IgD-negative memory B cell (primary cell): ENCODE results near the gene EGLN1. TPM values are rescaled to one million over a fixed set of nuclear protein-coding genes. Genes with fewer than 3 reads are reported as not detected.

ENCODE experiments used
- H3K27ac Mint-ChIP-seq, 3 donors: one replicate each; pipeline ENCODE4 v1.8.0; 2020 to 2022; ENCODE audit warnings: mild to moderate bottlenecking in 3 of 3, mixed read lengths in 3 of 3, moderate library complexity in 1 of 3
- H3K27me3 Mint-ChIP-seq: one replicate; pipeline ENCODE4 v1.8.0; 2021; ENCODE audit warnings: mixed read lengths
- H3K36me3 Mint-ChIP-seq: one replicate; pipeline ENCODE4 v1.8.0; 2020; ENCODE audit warnings: mild to moderate bottlenecking, mixed read lengths
- H3K4me1 Mint-ChIP-seq, 3 donors: one replicate each; pipeline ENCODE4 v1.8.0; 2020 to 2022; ENCODE audit warnings: mixed read lengths in 3 of 3, mild to moderate bottlenecking in 1 of 3
- H3K4me3 Mint-ChIP-seq, 4 donors: one replicate each; pipeline ENCODE4 v1.8.0; 2020 to 2022; ENCODE audit warnings: mild to moderate bottlenecking in 4 of 4, mixed read lengths in 4 of 4, moderate library complexity in 3 of 4
- H3K9me3 Mint-ChIP-seq, 3 donors: one replicate each; pipeline ENCODE4 v1.8.0; 2020 to 2021; ENCODE audit warnings: mixed read lengths in 3 of 3, mild to moderate bottlenecking in 1 of 3
- polyA plus RNA-seq: library from polyadenylated mRNA; unstranded; fragments of 300-500 nt; fragmentation: Illumina TruSeq; gene quantifications from one replicate; pipeline ENCODE4 v1.2.3, GENCODE V29; 2021

The EGLN1 gene
- polyA plus RNA-seq, 1 donor from 2014 or later, result 32.8 TPM

DNA sequence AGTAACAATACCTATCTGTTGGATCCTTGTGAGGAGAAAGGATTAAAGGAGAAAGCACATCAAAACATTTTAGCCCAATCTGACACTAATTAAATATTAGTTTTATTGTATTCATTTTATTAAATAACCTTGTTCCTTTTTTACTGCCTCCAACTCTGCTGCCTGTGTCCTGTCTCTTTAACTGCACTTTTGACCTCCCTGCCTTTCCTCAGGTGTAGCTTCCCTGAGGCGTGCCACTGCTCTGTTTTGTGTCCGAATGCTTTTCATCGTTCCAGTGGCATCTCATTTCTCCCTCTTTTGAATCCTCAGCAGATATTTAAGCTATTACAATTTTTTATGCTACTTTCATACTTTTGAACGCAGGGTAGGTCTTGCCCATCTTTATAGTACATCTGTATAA lies 73.6 kb downstream of the EGLN1 start:
- Mint-ChIP-seq H3K36me3 (peaks cover 2% of the 10 kb centered on the region), H3K4me3 (no peak overlapping the region), H3K27me3 (no peaks in the 10 kb centered on the region)

DNA sequence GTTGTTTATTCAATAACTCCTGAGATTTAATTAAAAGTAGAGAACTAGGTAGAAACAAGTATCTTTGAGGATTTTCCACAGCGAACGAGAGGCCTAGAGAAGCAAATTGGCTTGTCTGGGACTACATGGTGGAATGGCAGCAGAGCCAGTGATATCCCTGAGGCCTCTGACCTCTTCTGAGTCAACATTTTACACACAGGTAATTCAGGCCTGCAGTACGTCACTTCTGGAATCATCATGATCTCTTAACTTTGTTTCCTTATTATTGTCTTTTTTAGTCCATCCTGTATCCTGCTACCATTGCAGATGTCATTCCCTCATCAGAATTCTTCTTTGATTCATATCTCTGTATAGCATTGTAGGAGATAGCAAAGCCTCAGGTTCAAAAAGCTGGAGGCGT lies 74.1 kb downstream of the EGLN1 start:
- Mint-ChIP-seq H3K36me3 (peaks cover 2% of the 10 kb centered on the region), H3K27me3 (no peaks in the 10 kb centered on the region), H3K27ac (no peak overlapping the region)

More for the DNA sequence above, 73.6 kb downstream of the EGLN1 start:
- Mint-ChIP-seq H3K4me1 (peaks cover 0 to 6% (median 0%) of the 10 kb centered on the region in 3 donors), H3K27ac (no peak overlapping the region), H3K9me3 (no peaks in the 10 kb centered on the region)

DNA sequence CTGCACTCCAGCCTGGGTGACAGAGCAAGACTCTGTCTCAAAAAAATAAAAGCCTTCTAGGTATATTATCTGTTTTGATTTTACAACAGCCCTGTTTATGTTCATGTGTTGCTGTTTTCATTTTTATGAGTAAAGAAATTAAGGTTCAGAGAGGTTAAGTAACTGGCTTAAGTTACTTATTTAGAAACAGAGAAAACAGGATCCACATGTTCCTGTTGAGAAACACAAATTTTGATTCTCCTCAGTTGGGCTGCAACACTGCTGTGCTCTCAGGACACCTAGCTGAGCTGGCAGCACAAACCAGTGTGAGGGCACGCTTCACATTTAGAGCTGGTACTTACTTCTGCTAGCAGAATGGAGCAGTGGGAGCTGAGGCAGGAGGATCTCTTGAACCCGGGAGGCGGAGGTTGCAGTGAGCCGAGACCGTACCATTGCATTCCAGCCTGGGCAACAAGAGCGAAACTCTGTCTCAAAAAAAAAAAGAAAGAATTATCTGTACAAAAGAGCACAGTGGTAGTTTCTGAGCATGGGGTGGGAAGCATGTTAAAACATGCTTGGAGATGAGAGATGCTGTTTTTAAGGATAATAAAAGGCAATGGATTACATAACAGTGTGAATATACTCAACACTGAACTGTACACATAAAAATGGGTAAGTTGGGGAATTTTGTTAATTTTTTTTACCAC lies 81.6 kb downstream of the EGLN1 start:
- peaks cover 20 to 41% (median 32%) of the 10 kb centered on the region in 3 donors for H3K4me1 Mint-ChIP-seq
- no peaks in the 10 kb centered on the region for H3K9me3 Mint-ChIP-seq
- H3K27ac Mint-ChIP-seq, result no peak overlapping the region
- peak overlapping the region in 1 of 4 donors; percentile 59 for H3K4me3 Mint-ChIP-seq
- H3K27me3 Mint-ChIP-seq, result no peaks in the 10 kb centered on the region
- H3K36me3 Mint-ChIP-seq, result peaks cover 6% of the 10 kb centered on the region

More for the DNA sequence above, 74.1 kb downstream of the EGLN1 start:
- Mint-ChIP-seq H3K9me3 (no peaks in the 10 kb centered on the region), H3K4me3 (no peak overlapping the region), H3K4me1 (peaks cover 0 to 6% (median under 1%) of the 10 kb centered on the region in 3 donors)

DNA sequence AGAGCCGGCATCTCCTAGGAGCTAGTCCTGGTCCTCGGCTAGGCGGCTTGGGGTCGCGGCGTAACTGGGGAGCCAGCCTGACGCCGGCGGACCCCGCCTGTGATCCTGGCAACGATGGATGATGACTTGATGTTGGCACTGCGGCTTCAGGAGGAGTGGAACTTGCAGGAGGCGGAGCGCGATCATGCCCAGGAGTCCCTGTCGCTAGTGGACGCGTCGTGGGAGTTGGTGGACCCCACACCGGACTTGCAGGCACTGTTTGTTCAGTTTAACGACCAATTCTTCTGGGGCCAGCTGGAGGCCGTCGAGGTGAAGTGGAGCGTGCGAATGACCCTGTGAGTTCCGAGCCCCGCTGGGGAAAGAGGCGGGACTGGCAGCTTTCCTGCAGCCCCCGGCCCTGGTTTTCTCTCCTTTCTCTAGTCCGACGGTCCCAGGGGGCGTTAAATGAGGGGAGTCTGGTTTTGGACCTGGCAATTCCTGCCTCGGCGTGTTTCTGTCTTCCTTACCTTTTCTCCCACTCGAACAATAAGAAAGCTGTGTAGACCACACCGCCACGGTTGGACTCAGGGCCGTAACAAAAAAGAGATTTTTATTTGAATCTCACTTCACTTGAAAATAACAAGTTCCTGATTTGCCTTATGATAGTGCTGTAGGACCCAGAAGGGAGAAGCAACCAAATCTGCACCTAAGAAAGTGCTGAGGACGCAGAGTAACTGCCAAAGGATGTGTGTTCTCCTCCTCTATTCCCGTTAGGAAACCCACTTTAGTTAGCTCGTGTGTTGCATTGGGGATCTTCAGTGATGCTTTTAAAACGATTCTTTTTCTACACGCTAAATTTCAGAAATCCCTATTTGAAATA lies 83.6 kb downstream of the EGLN1 start, which contains the start of gene SPRTN:
TSS of gene SPRTN (plus strand) at position 24 of the 859 bp plus-strand sequence. CDS start at position 115, 91 bp downstream.
- peak within 1 kb of the TSS; percentile 95 to 100 (median 100) for H3K27ac Mint-ChIP-seq
- peaks cover 5% of the 10 kb centered on the region for H3K36me3 Mint-ChIP-seq
- H3K4me1 Mint-ChIP-seq, result peaks cover 30 to 48% (median 45%) of the 10 kb centered on the region in 3 donors
- no peaks in the 10 kb centered on the region for H3K9me3 Mint-ChIP-seq
- no peaks in the 10 kb centered on the region for H3K27me3 Mint-ChIP-seq
- peak within 1 kb of the TSS; percentile 97 to 100 (median 100) for H3K4me3 Mint-ChIP-seq

DNA sequence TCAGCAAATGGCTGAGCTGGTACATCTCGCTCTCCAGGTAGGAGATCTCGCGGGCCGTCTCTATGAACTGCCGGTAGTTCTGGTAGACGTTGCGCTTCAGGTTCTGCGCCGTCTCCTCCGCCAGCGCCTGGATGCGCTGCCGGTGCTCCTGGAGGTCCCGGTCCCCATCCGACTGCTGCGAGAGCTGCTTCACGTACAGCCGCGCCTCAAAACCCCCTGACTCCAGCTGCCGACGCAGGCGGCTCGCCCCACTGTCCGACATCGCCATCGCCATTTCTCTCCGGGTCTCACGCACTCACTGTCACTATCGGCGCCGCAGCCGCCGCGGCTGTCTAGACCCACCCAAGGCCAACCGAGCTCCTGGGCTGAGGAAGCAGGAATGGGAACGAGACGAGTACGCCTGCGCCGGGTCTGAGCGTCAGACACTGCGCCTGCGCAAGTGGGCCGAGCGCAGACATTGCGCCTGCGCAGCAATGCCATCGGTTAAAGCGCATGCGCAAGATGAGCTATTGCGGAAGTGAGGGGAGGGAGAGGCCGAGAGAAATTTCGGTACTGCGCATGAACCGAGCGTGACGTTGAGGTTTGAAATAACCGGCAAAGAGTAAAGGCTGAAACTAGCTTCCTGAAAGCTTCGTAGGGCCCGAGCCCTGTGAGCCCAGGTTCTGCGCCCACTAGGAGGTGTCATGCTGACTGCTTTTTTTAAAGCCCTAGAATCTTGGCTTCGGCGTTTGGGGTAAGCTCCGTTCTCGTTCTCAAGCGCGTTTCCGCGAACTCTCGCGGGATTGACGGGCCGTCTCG lies 84.4 kb downstream of the EGLN1 start, which contains the start of gene EXOC8:
TSS of gene EXOC8 (minus strand) at position 381 of the 798 bp plus-strand sequence. CDS start at position 274, 107 bp downstream.
- Mint-ChIP-seq H3K9me3 (no peaks in the 10 kb centered on the region), H3K27me3 (no peaks in the 10 kb centered on the region), H3K4me3 (peak within 1 kb of the TSS; percentile 97 to 100 (median 100)), H3K4me1 (peaks cover 35 to 54% (median 45%) of the 10 kb centered on the region in 3 donors), H3K36me3 (peaks cover 5% of the 10 kb centered on the region), H3K27ac (peak within 1 kb of the TSS; percentile 95 to 100 (median 100))

DNA sequence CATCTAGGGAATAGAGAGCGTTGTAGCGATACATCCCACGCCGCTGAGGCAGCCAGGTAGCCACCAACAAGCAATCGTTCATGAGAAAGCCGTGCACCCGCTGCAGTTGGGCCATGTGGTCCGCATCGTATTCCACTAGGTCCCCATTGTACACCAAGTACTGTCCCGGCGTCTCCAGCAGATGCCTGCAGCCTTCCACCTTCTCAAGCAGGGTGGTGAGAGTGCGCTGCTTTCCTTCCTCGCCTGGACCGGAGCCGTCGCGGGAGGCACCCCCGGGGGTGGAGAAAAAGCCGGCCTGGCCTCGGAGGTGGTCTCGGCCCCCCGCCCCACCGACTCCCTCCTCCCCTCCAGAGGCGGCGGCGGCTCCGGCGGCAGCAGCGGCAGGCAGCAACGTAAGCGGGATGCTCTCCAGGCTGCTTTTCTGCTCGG lies 85.0 kb downstream of the EGLN1 start:
- Mint-ChIP-seq H3K27ac (peak overlapping the region; percentile 95 to 100 (median 100)), H3K4me3 (peak overlapping the region; percentile 97 to 100 (median 100)), H3K27me3 (no peaks in the 10 kb centered on the region), H3K4me1 (peaks cover 35 to 54% (median 45%) of the 10 kb centered on the region in 3 donors), H3K9me3 (no peaks in the 10 kb centered on the region), H3K36me3 (peaks cover 5% of the 10 kb centered on the region)

DNA sequence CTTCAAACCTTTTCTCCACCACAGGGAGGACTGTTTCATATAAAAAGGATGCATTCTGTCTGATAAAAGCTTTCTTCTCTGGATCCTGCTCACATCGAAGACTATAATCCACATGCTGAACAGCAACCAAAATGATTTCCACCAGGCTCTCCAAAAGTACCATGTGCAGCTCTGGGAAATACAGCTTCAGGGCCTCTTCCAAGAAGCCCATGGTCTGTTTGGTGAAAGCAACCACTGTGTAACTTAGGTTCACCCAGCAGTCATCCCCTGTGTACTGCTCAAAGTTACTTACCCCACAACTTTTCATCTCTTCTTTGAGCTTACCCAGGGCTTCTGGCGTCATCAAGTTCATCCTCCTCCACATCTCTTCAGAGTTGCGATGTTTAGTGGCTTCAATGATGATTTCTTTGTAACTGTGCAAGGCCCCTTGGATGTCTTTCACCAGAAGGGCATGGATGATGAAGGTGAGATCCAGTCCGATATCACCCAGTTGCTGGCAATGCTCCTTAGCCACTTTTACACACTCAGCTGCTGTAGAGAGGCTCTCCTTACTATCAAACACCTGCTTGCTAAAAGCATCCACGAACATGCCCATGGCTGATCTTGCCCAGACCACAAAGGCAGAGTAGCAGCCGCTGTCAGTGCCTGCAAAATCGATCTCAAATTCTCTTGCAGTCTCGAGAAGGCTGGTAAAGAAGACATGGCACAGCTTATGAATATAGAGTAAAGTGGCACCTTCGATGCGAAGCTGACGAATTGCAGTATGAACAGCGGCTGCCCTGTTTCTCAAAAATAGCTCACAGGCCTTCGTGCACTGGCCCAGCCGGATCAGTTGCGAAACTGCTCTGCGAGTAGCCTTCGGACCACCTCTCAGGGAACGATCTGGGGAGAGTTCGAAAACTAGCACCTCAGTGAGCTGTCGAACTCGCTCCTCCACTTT lies 86.2 kb downstream of the EGLN1 start:
- H3K27me3 Mint-ChIP-seq, result no peaks in the 10 kb centered on the region
- H3K27ac Mint-ChIP-seq, result peak overlapping the region; percentile 19 to 100 (median 95)
- no peaks in the 10 kb centered on the region for H3K9me3 Mint-ChIP-seq

DNA sequence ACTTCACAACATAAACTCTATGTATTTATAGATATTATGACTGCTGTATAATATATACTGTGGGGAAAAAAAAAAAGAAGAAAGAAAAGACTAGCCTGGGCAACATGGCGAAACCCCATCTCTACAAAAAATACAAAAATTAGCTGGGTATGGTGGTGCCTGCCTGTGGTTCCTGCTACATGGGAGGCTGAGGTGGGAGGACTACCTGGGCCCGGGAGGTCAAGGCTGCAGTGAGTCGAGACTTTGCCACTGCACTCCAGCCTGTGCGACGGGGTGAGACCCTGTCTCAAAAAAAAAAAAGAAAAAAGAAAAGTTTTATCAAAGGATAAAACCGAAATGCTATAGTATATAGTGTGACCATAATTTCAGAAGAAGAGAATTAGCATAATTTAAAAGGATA lies 87.1 kb downstream of the EGLN1 start:
- H3K9me3 Mint-ChIP-seq, result no peaks in the 10 kb centered on the region
- peak overlapping the region in 1 of 3 donors; percentile 95 for H3K27ac Mint-ChIP-seq
- H3K27me3 Mint-ChIP-seq, result no peaks in the 10 kb centered on the region
- H3K4me3 Mint-ChIP-seq, result peak overlapping the region; percentile 8 to 100 (median 74)
- H3K36me3 Mint-ChIP-seq, result peaks cover 8% of the 10 kb centered on the region
- H3K4me1 Mint-ChIP-seq, result peaks cover 38 to 56% (median 48%) of the 10 kb centered on the region in 3 donors

More for the DNA sequence above, 86.2 kb downstream of the EGLN1 start:
- Mint-ChIP-seq H3K4me1 (peaks cover 34 to 51% (median 46%) of the 10 kb centered on the region in 3 donors), H3K4me3 (peak overlapping the region; percentile 97 to 100 (median 100)), H3K36me3 (peaks cover 3% of the 10 kb centered on the region)

DNA sequence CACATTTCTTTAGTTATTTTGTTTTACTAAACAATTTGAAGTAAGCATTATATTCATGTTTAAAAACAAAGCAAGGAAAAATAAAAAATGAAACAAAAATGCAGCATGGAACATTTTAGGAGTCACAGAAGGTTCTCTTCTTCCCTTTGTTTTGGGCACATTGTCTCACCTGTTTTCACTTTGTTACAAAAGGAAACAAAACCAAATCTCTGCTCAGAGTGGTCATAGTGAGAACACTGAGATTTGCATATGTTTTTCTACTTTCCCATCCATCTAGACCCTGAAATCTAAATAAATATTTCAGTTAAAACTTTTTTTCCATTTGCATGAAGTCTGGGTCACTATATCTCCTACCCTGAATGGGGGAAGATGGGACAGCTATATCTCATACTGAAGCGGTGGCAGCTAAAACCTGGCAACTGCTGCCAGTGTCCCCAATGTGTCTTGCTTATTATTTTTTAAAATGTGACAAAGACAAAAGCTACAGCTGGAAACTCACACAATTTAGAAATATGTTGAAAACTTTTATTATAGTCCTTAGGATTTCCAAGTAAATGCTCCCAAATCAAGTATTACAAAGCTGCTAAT lies 87.9 kb downstream of the EGLN1 start:
- Mint-ChIP-seq H3K4me1 (peaks cover 38 to 53% (median 46%) of the 10 kb centered on the region in 3 donors), H3K27me3 (no peaks in the 10 kb centered on the region), H3K36me3 (peaks cover 8% of the 10 kb centered on the region), H3K9me3 (no peaks in the 10 kb centered on the region), H3K4me3 (peak overlapping the region; percentile 38 to 100 (median 76)), H3K27ac (peak overlapping the region in 1 of 3 donors; percentile 95)

DNA sequence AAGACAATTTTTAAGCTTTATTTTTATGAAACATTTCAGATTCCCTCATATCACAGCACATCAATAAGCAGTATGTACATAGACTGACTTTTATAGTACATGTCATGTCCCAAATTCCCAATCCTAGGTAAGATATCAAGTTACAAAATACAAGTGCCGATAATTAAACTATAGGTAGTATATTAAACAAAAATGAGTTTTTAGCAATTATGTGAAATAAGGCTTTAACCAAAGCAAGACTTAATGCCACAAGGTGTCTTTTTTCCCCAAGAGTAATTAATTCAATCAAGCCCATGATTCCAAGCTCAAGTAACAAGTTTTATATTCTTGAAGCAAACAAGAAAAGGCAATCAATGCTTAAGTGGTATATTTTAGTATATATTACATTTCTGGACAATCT lies 89.3 kb downstream of the EGLN1 start:
- H3K9me3 Mint-ChIP-seq, result no peaks in the 10 kb centered on the region
- H3K4me1 Mint-ChIP-seq, result peaks cover 38 to 47% (median 40%) of the 10 kb centered on the region in 3 donors
- H3K36me3 Mint-ChIP-seq, result peaks cover 8% of the 10 kb centered on the region
- H3K4me3 Mint-ChIP-seq, result no peak overlapping the region
- H3K27ac Mint-ChIP-seq, result no peak overlapping the region
- H3K27me3 Mint-ChIP-seq, result no peaks in the 10 kb centered on the region

DNA sequence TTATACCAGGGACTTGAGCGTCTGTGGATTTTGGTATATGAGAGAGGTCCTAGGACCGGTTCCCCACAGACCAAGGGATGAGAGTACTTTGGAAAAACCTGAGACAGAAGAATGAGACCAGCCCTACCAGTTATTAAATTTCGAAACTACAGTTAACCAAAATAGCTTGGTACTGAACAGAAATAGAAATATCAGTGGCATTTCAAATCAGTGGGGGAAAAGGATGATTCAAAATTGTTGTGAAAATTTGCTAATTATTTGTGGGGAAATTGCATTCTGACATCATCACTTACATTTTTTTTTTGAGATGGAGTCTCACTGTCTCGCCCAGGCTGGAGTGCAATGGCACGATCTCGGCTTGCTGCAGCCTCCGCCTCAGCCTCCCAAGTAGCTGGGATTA lies 92.6 kb downstream of the EGLN1 start:
- H3K36me3 Mint-ChIP-seq, result peaks cover 5% of the 10 kb centered on the region
- no peaks in the 10 kb centered on the region for H3K27me3 Mint-ChIP-seq
- no peaks in the 10 kb centered on the region for H3K9me3 Mint-ChIP-seq
- no peak overlapping the region for H3K4me3 Mint-ChIP-seq
- peak overlapping the region in 1 of 3 donors; percentile 71 for H3K27ac Mint-ChIP-seq
- peaks cover 22 to 30% (median 23%) of the 10 kb centered on the region in 3 donors for H3K4me1 Mint-ChIP-seq

DNA sequence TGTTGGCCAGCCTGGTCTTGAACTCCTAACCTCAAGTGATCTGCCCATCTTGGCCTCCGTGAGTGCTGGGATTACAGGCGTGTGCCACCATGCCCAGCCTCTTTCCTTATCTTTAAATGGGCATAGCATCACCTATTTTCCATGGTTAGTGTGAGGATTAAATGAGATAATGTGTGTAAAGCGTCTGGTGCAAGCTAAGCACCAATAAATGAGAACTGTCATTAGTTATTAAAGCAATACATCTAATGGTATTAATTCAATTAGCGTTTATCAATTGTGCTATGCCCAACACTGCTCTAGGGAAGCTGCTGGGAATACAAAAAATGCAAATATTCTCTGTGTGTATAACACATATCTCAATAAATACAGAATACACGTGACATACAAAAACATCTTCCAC lies 94.5 kb downstream of the EGLN1 start:
- H3K36me3 Mint-ChIP-seq, result peaks cover 5% of the 10 kb centered on the region
- no peak overlapping the region for H3K27ac Mint-ChIP-seq
- no peaks in the 10 kb centered on the region for H3K9me3 Mint-ChIP-seq
- H3K4me3 Mint-ChIP-seq, result no peak overlapping the region
- H3K27me3 Mint-ChIP-seq, result no peaks in the 10 kb centered on the region
- H3K4me1 Mint-ChIP-seq, result peaks cover 7 to 19% (median 8%) of the 10 kb centered on the region in 3 donors

DNA sequence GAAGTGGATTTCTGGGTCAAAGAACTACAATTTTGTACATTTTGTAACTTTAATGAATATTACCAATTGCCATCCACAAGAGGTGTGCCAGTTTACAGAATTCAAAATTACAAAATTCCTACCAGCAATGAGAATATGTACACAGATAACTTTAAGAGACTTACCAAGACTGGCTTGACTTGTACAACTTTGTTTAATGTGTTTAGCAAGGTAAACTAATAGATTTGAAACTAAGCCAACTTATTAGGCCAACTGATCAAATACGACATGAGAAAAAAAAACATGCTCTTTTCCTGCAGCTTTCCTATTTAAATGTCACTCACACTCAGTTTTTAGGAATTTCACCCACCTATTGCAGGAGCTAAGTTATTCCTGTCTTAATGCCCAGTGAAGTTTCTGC lies 95.8 kb downstream of the EGLN1 start:
- H3K4me3 Mint-ChIP-seq, result no peak overlapping the region
- H3K9me3 Mint-ChIP-seq, result no peaks in the 10 kb centered on the region
- no peaks in the 10 kb centered on the region for H3K27me3 Mint-ChIP-seq
- peaks cover 6 to 19% (median 8%) of the 10 kb centered on the region in 3 donors for H3K4me1 Mint-ChIP-seq
- H3K27ac Mint-ChIP-seq, result no peak overlapping the region
- peaks cover 5% of the 10 kb centered on the region for H3K36me3 Mint-ChIP-seq
